ENCODE measurements around the gene CRELD2. TPM values are rescaled to one million over a fixed set of nuclear protein-coding genes. Genes with fewer than 3 reads are reported as not detected.

The CRELD2 gene
- total RNA-seq, 4 donors from 2014 or later, result 44.8 to 80.4 (median 65.1) TPM

DNA sequence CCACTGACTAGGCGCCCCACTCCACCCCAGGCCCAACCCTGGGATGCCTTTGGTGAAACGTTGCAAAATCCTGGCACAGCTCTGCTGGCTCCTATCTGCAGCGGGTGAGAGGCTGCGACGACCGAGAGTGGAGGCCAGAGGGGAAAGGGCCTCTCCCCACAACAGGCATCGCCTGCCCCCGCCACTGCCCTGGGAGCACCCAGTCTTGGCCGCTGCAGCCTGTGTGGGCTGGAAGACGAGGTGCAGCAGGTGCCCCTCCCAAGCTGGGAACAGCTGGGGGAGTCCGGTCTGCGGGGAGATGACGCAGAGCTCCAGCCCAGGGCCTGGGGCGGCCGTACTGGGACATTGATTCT, 38.0 kb downstream of the CRELD2 start:
- TF ChIP-seq EP300 (IDR thresholded peaks at IDR 0.05) (peak in 1 of 2 donors; percentile 34), POLR2A (IDR thresholded peaks at IDR 0.05) (no peak)
- no peak for DNase-seq (ENCODE audit: low spot score in 2 of 2)
- H3K27ac ChIP-seq, result peak overlapping the region in 3 of 4 donors; percentile 50 to 95 (median 84)
- H3K4me3 ChIP-seq, result no peak overlapping the region
- H3K9me3 ChIP-seq, result no peaks in the 10 kb centered on the region
- WGBS, 2 donors, result 66 to 80% methylated on average over 4 to 15 of the region's 15 CpGs
- no peaks in the 10 kb centered on the region for H3K27me3 ChIP-seq
- H3K4me1 ChIP-seq, result peaks cover 0 to 71% (median 27%) of the 10 kb centered on the region in 4 donors
- H3K36me3 ChIP-seq, result peaks cover 0 to 5% (median under 1%) of the 10 kb centered on the region in 3 donors

DNA sequence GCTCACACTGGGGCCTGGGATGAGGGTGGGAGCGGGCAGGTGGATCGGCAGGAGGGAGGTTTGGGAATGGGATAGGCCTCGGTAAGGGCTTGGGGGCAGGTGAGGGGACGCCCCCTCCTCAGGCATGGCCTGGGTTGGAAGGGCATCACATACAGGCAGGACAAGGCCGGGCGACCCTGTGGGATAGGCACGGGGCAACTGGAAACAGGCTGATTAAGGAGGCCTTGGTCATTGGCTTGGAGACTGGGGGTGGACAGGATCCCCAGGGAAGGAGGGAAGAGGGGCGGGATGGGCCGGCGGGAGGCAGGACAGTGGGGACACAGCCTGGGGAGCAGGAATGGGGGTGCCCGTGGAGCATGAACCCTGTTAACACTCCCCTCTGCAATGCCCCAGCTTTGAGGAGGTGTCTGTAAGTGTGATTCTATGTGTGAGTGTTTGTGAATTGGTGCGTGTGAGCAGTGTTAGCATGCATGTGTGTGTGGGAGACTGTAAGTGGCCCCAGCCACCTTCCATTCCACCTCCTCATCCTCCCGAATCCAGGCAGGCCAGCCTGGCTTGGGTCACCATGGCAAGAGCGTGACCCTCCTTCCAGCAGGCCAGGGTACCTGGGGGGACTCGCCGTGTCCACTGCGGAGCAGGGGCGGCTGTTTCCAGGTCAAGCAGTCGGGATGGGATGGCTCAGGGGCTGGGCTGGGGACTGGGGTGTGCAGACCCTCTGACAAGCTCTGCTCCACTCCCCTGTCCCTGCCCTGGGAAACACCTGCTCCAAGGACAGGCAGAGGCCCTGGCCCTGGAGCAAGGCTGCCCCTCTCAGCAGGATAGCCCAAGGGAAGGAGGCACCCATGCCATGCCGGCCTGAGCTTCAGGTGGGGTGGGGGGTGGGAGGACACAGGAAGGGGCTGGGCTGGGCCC, 38.7 kb downstream of the CRELD2 start:
- Histone ChIP-seq H3K27me3 (no peaks in the 10 kb centered on the region), H3K9me3 (no peaks in the 10 kb centered on the region), H3K27ac (peak overlapping the region in 3 of 4 donors; percentile 50 to 95 (median 84)), H3K36me3 (peaks cover 3 to 11% (median 8%) of the 10 kb centered on the region in 3 donors), H3K4me3 (no peak overlapping the region), H3K4me1 (peaks cover 0 to 63% (median 23%) of the 10 kb centered on the region in 4 donors)
- DNase-seq (ENCODE audit: low spot score in 2 of 2), result no peak
- TF ChIP-seq, protein P1, sequence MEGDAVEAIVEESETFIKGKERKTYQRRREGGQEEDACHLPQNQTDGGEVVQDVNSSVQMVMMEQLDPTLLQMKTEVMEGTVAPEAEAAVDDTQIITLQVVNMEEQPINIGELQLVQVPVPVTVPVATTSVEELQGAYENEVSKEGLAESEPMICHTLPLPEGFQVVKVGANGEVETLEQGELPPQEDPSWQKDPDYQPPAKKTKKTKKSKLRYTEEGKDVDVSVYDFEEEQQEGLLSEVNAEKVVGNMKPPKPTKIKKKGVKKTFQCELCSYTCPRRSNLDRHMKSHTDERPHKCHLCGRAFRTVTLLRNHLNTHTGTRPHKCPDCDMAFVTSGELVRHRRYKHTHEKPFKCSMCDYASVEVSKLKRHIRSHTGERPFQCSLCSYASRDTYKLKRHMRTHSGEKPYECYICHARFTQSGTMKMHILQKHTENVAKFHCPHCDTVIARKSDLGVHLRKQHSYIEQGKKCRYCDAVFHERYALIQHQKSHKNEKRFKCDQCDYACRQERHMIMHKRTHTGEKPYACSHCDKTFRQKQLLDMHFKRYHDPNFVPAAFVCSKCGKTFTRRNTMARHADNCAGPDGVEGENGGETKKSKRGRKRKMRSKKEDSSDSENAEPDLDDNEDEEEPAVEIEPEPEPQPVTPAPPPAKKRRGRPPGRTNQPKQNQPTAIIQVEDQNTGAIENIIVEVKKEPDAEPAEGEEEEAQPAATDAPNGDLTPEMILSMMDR (IDR thresholded peaks at IDR 0.05), result no peak
- TF ChIP-seq POLR2A (IDR thresholded peaks at IDR 0.05), result no peak
- TF ChIP-seq EP300 (IDR thresholded peaks at IDR 0.05), result no peak
- 88 to 89% methylated on average over 19 to 20 of the region's 20 CpGs for WGBS, 2 donors

- H3K4me3 ChIP-seq, result no peak overlapping the region
- peaks cover 0 to 61% (median 28%) of the 10 kb centered on the region in 4 donors for H3K4me1 ChIP-seq
- DNase-seq (ENCODE audit: low spot score in 2 of 2), result no peak
- H3K27ac ChIP-seq, result peak overlapping the region in 2 of 4 donors; percentile 34 to 95
- no peaks in the 10 kb centered on the region for H3K27me3 ChIP-seq
- 77 to 83% methylated on average over 9 to 12 of the region's 12 CpGs for WGBS, 2 donors
- no peak for TF ChIP-seq EP300 (IDR thresholded peaks at IDR 0.05)
- TF ChIP-seq, protein P1 (IDR thresholded peaks at IDR 0.05), result no peak
- no peak for TF ChIP-seq POLR2A (IDR thresholded peaks at IDR 0.05)
- peaks cover 3 to 17% (median 12%) of the 10 kb centered on the region in 3 donors for H3K36me3 ChIP-seq
- H3K9me3 ChIP-seq, result no peaks in the 10 kb centered on the region
These were observed 39.5 kb downstream of the CRELD2 start for GRCh38 chr22:49957826-49958365.

- Histone ChIP-seq H3K36me3 (peaks cover 3 to 22% (median 16%) of the 10 kb centered on the region in 3 donors), H3K27me3 (no peaks in the 10 kb centered on the region), H3K4me1 (peaks cover 0 to 61% (median 29%) of the 10 kb centered on the region in 4 donors), H3K27ac (peak overlapping the region in 2 of 4 donors; percentile 34 to 95), H3K4me3 (no peak overlapping the region), H3K9me3 (no peaks in the 10 kb centered on the region)
- no peak for DNase-seq (ENCODE audit: low spot score in 2 of 2)
- WGBS, 2 donors, result 83 to 88% methylated on average over 12 to 14 of the region's 16 CpGs
- no peak for TF ChIP-seq EP300 (IDR thresholded peaks at IDR 0.05)
- TF ChIP-seq, protein P1 (IDR thresholded peaks at IDR 0.05), result no peak
- no peak for TF ChIP-seq POLR2A (IDR thresholded peaks at IDR 0.05)
These were observed 40.0 kb downstream of the CRELD2 start for GRCh38 chr22:49958366-49958921.

GRCh38 chr22:49958931-49959781, 40.7 kb downstream of the CRELD2 start:
- Histone ChIP-seq H3K27ac (peak overlapping the region; percentile 86 to 95 (median 92)), H3K4me3 (peak overlapping the region; percentile 38 to 92 (median 86)), H3K27me3 (no peaks in the 10 kb centered on the region), H3K36me3 (peaks cover 3 to 29% (median 23%) of the 10 kb centered on the region in 3 donors), H3K4me1 (peaks cover 0 to 61% (median 33%) of the 10 kb centered on the region in 4 donors), H3K9me3 (no peaks in the 10 kb centered on the region)
- 73 to 82% methylated on average over 22 to 28 of the region's 29 CpGs for WGBS, 2 donors
- TF ChIP-seq, protein P1 (IDR thresholded peaks at IDR 0.05), result no peak
- TF ChIP-seq POLR2A (IDR thresholded peaks at IDR 0.05) (no peak), EP300 (IDR thresholded peaks at IDR 0.05) (no peak)
- no peak for DNase-seq (ENCODE audit: low spot score in 2 of 2)

Data from tibial nerve (tissue), 4 donors.